K562 (cell line): ENCODE results near the gene FCSK. TPM values are rescaled to one million over a fixed set of nuclear protein-coding genes. Genes with fewer than 3 reads are reported as not detected.

Experiments
- CREM ChIP-seq: IDR thresholded peaks from 2 replicates; pipeline ENCODE4 v1.6.1; 2014; ENCODE audit warnings: antibody characterized with exemption, low read depth
- JUND ChIP-seq, 2 experiments: IDR thresholded peaks; 2 replicates in 1 of 2; 3 replicates in 1 of 2; pipeline ENCODE4 v1.6.1; 2011; ENCODE audit warnings: borderline replicate concordance in 2 of 2, low read depth in 2 of 2, low read length in 2 of 2, improper control_type of control experiment in 1 of 2, missing biosample characterization in 1 of 2, missing genetic modification characterization in 1 of 2, missing genetic modification reagents in 1 of 2
- LEF1 ChIP-seq: fragments of 450-650 bp; IDR thresholded peaks from 2 replicates; pipeline ENCODE4 v1.6.1; 2016; ENCODE audit warnings: mild to moderate bottlenecking
- RNF2 ChIP-seq: sonication (generic); IDR thresholded peaks from 2 replicates; pipeline ENCODE4 v1.6.1; 2016
- SPI1 ChIP-seq: IDR thresholded peaks from 2 replicates; pipeline ENCODE4 v1.6.1; 2011; ENCODE audit warnings: low read depth, low read length, control low read depth, borderline replicate concordance
- TEAD1 ChIP-seq, 2 experiments: fragments of 450-650 bp in 1 of 2; sonication (generic) in 1 of 2; formaldehyde crosslinking; IDR thresholded peaks; 2 replicates each; pipeline versions ENCODE4 v1.4.0 to v1.8.0; 2020 to 2022; ENCODE audit warnings: mild to moderate bottlenecking in 2 of 2, missing genetic modification reagents in 1 of 2
- ZBTB17 ChIP-seq: fragments of 450-650 bp; formaldehyde crosslinking; IDR thresholded peaks from 2 replicates; pipeline ENCODE4 v1.4.0; 2020; ENCODE audit warnings: mild to moderate bottlenecking
- ZBTB40 ChIP-seq, 2 experiments: fragments of 450-650 bp in 1 of 2; sonication (generic) in 1 of 2; formaldehyde crosslinking in 1 of 2; IDR thresholded peaks; 2 replicates each; pipeline versions ENCODE4 v1.7.1 to v1.9.0; 2016 to 2022; ENCODE audit warnings: inconsistent platforms in 1 of 2, mild to moderate bottlenecking in 1 of 2, missing genetic modification reagents in 1 of 2
- ZNF165 ChIP-seq: fragments of 250-450 bp; sonication (Bioruptor Pico); IDR thresholded peaks from 2 replicates; pipeline ENCODE4 v1.4.0; 2020; ENCODE audit warnings: borderline replicate concordance
- ZNF239 ChIP-seq: fragments of 250-450 bp; sonication (Bioruptor Pico); IDR thresholded peaks from 2 replicates; pipeline ENCODE4 v1.4.0; 2020; ENCODE audit warnings: mild to moderate bottlenecking
- polyA plus RNA-seq, 8 experiments: library from polyadenylated mRNA; depleted of rRNA in 4 of 8; stranded (reverse) in 5 of 8; unstranded in 3 of 8; fragments of >200 nt; fragmentation: Nextera tagmentation in 2 of 8; fragmentation: Illumina TruSeq in 1 of 8; extraction: Ambion mirVana in 2 of 8; extraction: Trizol in 1 of 8; gene quantifications; 2 replicates each; pipeline versions ENCODE4 v1.2.1 to v1.2.3, GENCODE V29; 2011 to 2014; ENCODE audit warnings: inconsistent platforms in 1 of 8, missing spikeins in 1 of 8
- total RNA-seq, 7 experiments: library from RNA; depleted of rRNA in 6 of 7; stranded (reverse); fragments of >200 nt in 6 of 7; fragmentation: Illumina TruSeq in 2 of 7; extraction: Trizol in 2 of 7; gene quantifications; 2 replicates each; pipeline versions ENCODE4 v1.2.1 to v1.2.3, GENCODE V29; 2011 to 2021; ENCODE audit warnings: low replicate concordance in 1 of 7
- TF ChIP-seq, protein P1 (sequence below), 3 experiments: fragments of 200-800 bp in 1 of 3; sonication (Bioruptor generic) in 1 of 3; sonication (generic) in 1 of 3; formaldehyde crosslinking in 1 of 3; IDR thresholded peaks; 2 replicates each; pipeline versions ENCODE4 v1.6.1 to v1.8.0; 2016 to 2022; ENCODE audit warnings: mild to moderate bottlenecking in 2 of 3, missing compliant biosample characterization in 2 of 3, missing genetic modification characterization in 2 of 3, missing genetic modification reagents in 1 of 3
- TF ChIP-seq, protein P2 (sequence below): fragments of 250-450 bp; sonication (Bioruptor Pico); IDR thresholded peaks from 2 replicates; pipeline ENCODE4 v1.5.0; 2020; ENCODE audit warnings: mild to moderate bottlenecking

The FCSK gene
- total and polyA plus RNA-seq, 9 of the 15 experiments (the other 6 are each of a cell fraction or from before 2014, with no cell fraction given), result 0.92 to 18.6 (median 8.3) TPM

- TF ChIP-seq, protein P1, sequence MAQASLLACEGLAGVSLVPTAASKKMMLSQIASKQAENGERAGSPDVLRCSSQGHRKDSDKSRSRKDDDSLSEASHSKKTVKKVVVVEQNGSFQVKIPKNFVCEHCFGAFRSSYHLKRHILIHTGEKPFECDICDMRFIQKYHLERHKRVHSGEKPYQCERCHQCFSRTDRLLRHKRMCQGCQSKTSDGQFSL (CRISPR knock-in tag; IDR thresholded peaks at IDR 0.05), result 0 out of 2 replicates have a peak, but pooled peaks have one; percentile 16
- TF ChIP-seq, protein P1 (tag; IDR thresholded peaks at IDR 0.05), result peak in 1 of 2 experiments; percentile 72; a peak in 1 of 4 replicates
- TF ChIP-seq JUND (IDR thresholded peaks at IDR 0.05; ENCODE audit: borderline replicate concordance, low read depth, low read length) (0 out of 2 replicates have a peak, but pooled peaks have one; percentile 25), JUND (tag; IDR thresholded peaks at IDR 0.05; ENCODE audit: borderline replicate concordance, low read depth, low read length) (no peak), TEAD1 (CRISPR knock-in tag; IDR thresholded peaks at IDR 0.05) (0 out of 4 replicates have a peak, but pooled peaks of 1 of the 2 experiments have one; percentile 35), CREM (peak; percentile 72; the same call in 1 of the 2 replicates), ZBTB17 (CRISPR knock-in tag) (peak; percentile 65; the same call in 1 of the 2 replicates), ZNF239 (CRISPR knock-in tag) (peak; percentile 59; the same call in 1 of the 2 replicates), ZBTB40 (IDR thresholded peaks at IDR 0.05) (0 out of 2 replicates have a peak, but pooled peaks have one; percentile 47), ZBTB40 (CRISPR knock-in tag; IDR thresholded peaks at IDR 0.05) (no peak), RNF2 (no peak), ZNF165 (CRISPR knock-in tag) (peak; percentile 74; the same call in 1 of the 2 replicates), SPI1 (0 out of 2 replicates have a peak, but pooled peaks have one; percentile 17), LEF1 (no peak)
- TF ChIP-seq, protein P2, sequence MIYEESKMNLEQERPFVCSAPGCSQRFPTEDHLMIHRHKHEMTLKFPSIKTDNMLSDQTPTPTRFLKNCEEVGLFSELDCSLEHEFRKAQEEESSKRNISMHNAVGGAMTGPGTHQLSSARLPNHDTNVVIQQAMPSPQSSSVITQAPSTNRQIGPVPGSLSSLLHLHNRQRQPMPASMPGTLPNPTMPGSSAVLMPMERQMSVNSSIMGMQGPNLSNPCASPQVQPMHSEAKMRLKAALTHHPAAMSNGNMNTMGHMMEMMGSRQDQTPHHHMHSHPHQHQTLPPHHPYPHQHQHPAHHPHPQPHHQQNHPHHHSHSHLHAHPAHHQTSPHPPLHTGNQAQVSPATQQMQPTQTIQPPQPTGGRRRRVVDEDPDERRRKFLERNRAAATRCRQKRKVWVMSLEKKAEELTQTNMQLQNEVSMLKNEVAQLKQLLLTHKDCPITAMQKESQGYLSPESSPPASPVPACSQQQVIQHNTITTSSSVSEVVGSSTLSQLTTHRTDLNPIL (CRISPR knock-in tag), result 0 out of 2 replicates have a peak, but pooled peaks have one; percentile 42
Observed at GRCh38 chr16:70430667-70431536, 23.5 kb upstream of the FCSK start (continued).
